Activated CD4-positive, CD25-positive, alpha-beta regulatory T cell treated with anti-CD3 and anti-CD28 coated beads, Interleukin-2, amount 50 U/mL, for 72 hours (primary cell): Measurements from ENCODE around the gene FMNL2.

Experiments
- DNase-seq: peaks from one replicate; pipeline ENCODE4 v3.0.0; 2021

Gene FMNL2

DNA sequence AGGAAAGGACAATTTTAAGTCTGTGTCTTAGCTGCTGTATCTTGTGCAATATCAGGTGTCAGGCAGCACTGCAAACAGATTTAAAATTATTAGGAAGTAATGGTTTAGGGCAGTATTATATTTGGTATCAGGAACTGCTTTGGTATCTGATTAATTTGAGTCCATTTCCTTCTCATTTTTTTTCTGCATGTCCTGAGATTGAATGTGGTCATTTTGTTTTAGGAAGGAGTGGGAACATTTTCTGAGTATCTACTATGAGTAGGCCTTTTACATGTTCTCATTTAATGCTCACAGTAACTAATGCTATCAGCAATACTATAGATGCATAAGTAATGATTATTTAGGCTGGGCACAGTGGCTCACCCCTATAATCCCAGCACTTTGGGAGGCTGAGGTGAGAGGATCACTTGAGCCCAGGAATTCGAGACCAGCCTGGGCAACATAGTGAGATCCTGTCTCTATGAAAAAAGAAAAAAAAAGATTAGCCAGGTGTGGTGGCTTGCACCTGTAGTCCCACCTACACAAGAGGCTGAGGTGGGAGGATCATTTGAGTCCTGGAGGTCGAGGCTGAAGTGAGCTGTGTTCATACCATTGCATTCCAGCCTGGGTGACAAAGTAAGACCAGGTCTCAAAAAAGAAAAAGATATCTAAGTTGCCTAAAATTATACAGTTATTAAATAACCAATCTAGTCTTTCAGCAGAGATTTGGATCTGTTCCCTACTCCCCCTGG is 4.7 kb downstream of the FMNL2 start:
- no peak for DNase-seq

DNA sequence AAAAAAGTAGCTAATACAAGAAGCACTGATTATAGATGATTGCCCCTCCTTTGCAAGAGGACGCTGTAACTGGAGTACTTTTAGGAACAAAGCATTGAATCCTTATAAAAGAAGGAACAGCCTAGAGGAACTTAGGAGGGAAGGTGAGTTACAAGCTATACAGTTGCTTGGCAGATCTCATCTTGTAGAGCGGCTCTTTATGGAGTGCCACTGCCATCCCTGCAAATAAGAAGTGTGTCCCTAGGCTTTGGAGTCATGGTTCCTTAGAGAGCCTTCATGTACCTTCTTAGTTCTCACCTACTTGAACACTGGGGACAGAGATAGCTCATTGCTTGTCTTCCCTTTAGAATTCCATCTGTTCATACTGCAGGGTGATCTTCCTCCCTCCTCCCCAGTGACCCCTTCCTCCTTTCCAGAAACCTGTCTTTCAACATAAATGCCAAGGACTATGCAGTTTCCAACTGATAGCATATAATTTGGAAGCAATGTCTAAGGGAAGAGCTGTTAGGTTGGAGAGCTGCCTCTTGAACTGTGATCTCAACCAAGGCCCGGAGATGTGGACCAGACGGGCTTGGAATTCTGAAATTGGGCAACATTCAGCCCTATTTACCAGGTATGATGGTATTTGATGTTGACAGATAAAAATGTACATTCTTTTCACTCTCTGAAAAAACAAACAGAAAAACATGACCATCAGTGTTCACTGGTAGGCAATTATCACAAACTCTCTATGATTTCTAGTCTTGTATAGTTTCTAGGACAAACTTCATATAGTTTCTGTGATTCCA is 7.5 kb downstream of the FMNL2 start:
- no peak for DNase-seq

DNA sequence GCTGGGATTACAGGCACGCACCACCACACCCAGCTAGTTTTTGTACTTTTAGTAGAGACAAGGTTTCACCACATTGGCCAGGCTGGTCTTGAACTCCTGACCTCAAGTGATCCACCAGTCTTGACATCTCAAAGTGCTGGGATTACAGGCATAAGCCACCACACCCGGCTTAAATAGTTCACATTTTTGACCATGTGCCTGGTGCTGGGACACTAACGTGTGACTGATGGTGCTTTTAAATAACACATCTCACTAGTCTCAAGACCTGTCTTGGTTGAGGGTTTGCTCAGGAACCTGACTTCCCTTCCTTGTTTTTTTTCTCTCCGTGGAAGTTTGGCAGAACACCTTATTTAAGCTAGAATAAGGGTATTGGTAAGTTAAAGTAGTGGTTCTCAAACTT is 8.5 kb downstream of the FMNL2 start:
- DNase-seq = no peak

DNA sequence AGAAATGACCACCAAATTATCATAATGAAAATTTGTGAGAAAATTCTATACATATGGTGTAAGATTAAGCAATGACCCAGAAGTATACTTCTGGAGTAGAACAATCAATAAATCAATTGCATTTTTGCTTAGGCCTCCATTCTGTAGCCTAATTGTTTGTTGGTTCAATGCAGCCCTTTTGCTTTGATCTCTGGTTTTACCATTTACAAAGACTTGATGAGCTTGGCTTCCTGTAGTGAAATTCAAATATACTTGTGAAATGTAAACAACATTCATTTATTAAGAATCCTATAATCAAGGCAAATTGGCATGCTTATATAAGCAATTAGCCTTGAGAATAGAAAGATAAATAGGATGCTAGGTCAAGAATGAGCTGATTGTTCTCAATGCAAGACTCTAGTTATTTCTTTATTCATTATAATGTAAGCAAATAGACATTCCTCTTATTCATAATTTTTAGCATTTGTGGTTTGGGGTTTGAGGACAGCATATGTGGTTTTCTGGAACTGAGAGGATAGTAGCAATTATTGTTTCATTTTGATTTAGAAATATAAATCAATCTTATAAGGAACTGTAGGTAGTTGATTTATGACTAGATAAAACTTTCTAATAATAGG is 9.7 kb downstream of the FMNL2 start:
- DNase-seq = no peak

DNA sequence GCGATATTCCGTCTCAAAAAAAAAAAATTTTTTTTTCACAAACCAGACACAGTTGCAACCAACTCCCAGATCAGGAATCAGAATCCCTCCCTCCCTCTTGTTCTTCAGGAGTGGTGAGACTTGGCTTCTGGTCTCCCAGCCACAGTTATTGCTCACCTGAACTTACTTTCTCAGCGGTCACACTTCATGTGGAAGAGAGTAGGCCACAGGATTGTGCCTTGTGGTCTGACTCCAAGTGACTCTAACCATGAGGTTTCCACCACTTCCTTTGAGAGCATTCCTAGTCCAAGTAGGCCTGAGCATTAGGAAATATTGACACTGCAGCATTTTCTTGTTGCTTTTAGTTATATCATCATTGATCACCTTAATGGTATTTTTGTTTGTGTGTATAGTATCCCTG is 12.1 kb downstream of the FMNL2 start:
- no peak for DNase-seq

DNA sequence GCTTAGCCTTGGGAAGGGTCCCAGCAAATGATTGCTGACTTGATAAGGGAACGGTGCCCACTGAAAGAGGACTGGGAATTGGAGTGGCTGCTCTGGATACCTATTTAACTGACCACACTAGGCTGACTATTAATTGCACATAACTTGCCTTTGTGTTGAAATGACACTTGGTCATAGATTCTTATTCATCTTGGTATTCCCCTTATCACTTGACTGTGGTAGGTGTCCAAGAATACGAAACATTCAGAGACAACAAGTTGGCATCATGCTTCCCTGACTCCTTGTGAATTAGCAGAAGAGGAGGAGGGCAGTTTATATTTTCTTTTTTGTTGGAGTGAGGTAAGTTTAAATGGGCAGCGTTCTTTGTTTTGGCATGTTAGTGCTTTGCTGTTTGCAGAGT is 13.4 kb downstream of the FMNL2 start:
- no peak for DNase-seq

DNA sequence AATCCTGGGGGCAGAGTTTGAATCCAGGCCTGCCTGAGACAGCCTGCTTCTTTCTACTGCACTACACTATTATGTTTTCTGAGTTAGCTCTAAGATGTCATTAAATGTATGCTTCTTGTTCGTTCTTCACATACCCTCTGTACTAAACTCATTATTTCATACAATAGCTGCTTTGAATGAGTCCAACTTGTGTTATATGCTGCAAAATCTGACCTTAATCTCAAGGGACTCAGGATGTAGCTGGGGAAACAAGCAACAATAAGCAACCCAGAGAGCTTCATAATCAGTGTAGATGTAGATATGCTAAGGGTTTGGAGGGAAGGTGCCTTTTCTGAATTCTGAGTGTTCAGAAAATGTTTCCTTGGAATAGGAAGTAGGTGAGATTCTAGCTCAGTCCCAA is 14.4 kb downstream of the FMNL2 start:
- no peak for DNase-seq

DNA sequence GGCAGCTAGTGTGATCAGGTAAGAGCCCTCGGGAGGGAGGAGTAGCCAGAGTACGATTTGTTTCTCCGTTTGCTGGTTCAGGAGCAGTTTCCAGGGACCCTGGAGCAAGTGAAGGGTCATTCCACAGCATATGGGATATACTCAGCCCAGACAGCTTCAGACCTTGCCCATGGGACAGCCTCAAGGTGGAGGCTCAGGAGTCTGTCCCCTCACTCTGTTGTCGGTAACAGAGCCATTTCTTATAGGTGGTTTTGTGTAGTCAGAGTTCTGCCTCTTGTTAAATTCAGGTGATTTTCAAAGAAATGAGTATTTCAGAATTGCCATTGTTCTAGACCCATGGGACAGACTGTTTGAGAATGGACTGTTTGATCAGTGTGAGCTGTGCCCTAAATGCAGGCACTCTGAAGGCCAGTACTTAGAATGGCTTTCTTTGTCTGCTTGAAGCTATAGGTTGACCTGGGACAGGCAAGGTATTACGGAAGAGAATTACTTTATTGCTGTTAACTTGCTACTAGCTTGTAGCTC is 15.2 kb downstream of the FMNL2 start:
- no peak for DNase-seq

DNA sequence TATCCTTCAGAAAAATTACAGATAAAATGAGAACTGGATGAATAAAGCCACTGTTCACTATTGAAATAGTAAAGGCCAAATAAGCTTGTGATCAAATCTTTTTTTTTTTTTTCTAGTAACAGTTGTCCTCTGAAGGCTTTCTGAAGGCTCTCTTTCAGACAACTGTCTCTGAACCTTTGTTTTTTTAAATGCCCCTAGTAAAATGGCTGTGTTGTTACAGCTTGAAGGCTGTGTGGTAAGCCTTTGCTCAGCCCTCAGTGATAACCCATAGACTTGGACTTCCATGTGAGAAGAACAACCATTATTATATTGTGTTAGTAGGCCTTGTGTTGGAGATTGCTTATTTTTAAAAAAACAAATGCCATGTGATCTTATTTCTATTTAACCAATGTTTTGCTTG is 17.6 kb downstream of the FMNL2 start:
- no peak for DNase-seq

DNA sequence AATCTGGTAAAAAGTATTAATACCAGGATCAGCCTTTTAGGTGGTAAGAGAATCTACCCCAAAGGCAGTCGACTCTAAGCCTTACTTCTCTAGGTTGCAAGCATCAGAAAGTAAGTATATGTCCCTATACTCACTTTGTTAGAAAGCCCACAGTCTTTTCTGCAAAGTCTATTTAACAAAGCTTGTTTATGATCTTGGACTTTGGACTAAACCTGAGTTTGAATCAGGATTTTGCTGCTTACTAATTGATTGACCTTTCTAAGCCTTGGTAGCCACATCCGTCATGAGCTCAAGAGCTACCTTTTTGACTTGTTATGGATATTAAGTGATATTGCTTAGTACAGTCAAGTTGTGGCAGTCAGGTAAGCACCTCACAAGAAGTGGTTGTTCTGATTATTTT is 18.4 kb downstream of the FMNL2 start:
- no peak for DNase-seq

DNA sequence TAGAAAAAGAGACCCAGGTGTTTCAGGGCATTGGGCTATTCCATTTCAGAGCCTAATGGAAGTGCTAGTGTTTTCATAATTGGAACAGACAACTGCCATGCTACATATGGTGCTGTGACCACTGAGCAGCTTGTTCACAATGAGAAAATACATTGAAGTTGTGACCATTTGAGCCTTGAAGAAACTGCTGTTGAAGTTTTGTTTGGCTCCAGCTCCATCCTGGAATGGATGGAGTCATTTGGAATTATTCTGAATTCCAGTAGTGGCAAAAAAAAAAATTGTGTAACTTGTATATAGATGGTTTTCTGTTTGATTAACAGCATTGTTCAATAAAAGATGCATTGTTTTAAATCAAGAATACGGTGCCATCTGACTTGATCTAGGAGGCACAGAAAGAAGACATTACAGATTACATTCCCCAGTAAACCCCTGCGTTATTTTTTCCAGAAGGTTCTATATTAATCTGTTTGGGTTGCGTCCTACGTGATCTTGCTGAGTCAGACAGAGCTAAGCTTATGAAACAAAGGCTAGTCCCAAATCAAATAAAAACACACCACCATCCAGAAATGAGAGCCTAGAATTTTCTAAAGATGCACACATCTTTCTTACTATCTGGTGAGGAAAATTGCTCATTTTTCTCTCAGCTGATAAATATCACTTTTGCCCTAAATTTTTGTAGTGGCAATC is 19.2 kb downstream of the FMNL2 start:
- DNase-seq = no peak

DNA sequence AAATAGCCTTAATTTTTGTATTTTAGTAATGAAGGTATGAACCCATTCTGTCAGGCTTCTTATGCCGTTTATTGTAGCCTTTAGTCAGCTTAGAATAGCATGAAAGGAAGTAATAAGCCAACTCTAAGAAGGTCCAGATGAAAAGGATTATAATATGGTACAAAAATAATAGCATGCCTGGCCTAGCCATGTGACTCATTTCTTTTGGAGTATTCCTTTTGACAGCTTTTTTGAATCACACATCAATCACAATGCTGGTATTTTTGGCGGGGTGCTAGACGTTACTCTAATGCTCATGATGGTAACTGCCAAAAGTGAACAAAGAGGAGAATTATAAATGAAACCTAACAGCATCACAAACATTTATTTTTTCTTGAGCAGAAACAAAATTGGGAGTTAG is 19.9 kb downstream of the FMNL2 start:
- no peak for DNase-seq

DNA sequence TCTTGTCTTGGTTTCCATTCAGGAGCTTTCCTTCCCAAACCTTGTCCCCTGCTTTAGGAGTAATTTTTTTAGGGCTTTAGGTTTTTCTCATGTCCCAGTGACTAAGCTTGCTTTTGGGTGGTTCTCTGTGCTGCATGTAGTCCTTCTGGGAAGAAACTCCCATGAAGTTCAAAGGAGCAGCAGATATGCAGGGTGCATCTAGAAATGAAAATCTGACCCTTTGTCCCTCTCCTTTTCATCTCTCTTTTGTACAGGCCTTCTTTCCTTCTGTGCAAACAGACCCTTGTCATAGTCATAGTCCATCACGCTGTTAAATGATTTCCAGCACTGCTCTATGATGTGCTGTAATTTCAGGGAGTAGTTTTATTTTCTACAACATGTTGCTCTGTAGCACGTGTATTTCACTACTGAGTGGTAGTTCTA is 20.4 kb downstream of the FMNL2 start:
- DNase-seq = no peak

DNA sequence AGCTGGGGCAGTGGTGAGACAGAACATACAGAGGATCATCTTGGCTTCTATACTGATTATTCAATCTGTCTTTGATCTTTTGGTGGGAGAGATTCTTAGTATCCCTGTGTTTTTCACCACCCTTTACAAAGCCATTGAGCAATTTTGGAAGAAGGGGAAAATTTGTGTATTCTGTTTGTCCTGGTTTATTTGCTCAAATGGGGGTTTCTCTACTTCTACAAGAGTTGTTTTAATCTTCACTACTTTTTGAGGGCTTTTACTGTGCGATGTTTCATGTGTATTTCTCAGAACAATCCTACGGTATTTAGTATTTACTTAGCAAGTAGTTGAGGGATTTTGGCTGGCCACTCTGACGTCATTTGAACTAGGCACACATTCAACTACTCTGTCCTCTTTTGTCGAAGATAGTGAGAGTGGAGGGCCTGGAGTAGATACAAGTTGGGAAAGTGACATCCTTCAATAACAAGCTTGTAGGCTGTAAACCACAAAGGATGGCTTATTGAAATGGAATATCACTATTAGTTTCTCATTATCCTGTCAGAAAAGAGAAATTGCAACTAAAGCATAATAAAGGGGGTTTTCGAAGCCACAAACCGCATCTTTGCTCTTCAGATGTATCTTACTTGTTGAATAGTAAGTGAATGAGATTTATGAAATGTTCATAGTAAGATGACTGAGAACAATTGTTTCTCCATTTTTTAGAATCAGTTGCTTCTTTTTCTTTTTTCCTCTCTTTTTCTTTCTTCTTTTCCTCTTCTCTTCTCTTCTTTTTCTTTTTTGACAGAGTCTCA is 24.8 kb downstream of the FMNL2 start:
- no peak for DNase-seq

DNA sequence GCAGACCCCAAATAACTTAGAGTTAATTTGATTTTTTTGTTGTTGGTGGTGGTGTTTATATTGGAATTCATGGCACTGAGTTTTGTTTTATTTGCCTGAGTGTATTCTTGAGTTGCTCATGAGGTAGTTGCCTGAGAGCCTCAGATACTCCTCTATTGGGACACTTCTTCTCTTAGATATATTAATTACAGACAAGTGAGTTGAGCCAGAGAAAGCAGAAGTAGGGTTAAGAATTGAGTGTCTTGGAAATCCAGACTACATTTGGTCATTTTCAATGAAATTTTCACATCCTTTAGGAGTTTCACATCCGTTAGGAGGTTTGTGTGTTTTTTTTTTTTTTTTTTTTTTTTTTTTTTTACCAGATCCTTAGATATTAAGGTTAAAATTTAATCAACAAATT is 29.0 kb downstream of the FMNL2 start:
- no peak for DNase-seq

DNA sequence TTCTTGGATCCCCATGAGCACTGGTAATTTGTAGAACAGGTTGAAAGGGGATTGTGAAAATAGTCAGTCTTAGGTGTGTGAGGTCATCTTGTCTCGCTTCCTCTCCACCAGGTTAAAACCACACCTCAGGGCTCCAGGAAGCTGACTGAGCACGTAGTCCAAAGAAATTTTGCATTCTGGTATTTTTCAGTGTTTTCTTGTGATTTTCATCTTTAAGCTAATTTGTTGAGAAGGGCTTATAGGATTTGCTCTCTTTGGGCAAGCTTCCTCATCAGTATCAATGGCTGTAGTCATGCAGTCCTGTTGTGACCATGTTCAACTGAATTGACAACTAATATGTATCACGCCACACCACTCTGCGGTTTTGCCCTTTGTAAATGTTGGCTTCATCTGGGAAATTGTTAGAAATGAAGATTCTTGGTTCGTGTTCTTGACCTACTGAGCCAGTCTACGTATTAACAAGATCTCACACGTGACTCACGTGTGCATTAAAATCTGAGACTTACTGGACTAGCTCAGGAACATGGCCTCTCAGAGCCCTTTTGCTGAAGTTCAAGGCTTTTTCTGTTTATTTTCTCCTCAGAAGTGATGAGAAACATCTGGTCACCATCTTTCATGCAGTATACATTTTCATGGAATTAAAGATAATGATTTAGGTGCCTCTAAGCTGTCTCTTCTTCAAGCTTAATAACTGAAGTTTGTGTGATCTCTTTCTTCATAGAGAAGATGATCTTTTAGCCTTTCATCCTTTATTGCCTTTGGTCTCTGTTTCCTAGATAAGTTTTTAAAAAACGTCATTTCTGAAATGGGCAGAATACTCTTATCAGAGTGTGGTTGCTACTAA is 32.8 kb downstream of the FMNL2 start:
- DNase-seq = no peak

DNA sequence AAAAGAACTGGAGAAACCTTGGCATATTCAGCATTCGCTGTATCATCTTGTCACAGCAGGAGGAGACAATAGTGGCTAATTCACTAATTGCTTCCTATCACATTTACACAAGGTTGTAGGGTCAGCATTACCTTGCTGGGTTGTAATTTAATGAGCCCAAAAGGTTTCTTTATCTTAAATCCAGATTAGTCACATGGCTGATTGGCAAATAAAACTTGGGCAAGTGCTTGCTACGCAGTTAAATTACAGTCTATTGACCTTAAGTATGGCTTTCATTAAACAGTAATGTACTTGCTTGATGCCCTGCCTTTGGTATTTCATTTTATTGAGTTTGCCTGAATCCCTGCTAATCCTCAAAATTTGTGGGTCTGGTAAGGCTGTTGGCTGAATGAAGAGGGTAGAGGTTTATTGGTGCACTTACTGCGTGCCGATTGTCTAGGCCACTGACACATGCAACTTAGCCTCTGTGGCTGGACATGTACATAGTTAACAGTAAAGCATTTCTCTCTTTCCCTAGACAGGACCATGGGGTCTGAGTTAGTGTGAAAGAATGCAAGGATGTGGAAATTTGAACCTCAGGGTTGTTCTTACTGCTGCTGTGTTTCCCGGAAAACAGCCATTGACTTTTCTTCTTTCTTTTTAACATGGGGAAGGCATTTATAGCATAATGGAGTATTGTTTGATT is 34.3 kb downstream of the FMNL2 start:
- no peak for DNase-seq

DNA sequence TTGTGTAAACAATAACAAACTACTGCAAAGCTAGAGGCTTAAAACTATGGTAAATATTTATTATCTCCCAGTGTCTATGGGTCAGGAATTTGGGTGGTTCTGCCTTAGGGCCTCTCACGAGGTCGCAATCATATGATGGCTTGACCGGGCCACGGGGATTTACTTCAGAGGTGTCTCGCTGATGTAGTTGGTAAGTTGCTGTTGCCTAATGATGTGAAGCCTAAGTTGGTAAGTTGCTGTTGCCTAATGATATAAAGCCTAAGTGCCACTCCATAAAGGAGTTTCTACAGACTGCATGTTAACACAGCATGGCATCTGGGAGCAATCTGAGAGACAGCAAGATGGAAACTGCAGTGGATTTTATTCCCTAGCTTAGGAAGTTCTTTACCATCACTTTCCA is 35.8 kb downstream of the FMNL2 start:
- DNase-seq = no peak

DNA sequence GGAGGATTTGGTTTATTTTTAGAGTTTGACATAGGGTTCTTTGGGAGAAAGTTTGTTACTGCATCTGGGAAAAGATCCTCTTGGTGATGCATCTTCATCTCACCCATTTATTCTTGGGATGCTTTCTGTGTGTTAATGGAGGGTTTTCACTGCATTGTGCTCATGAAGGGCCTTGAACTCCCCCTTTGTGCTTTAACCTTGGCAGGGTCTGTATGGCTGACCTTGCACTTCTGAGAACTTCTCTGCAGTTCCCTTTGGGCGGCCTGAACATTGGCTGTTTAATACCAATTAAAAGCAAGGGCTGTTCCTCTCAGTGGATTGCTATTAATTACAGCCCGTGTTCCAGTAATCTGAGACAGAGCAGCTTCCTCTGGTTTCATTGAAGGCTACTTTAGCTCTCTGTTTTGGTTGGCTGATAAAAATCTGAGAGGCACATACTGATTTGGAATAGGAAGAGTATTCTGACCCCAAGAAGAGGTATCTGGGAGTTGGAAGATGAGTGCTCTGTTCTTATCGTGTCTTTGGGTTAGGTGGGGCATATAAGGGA is 37.5 kb downstream of the FMNL2 start:
- DNase-seq = no peak

DNA sequence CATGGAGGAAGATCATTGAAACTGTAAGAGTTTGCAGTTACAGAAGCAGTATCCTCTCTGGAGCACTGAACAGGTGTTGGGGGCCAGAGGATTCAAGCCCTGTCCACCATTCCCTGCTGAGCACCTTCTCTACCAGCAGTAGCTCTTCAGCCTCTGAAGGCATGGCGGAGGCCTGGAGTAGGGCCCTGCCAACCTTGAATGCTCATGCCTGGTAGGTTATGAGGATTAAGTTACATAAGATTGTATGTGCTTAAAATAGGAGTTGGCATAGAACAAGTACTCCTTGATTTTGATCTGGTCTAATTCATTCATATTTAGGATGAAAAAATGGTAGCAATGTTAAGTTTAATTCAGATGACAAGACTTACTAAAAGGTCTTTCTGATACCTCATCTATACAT is 40.2 kb downstream of the FMNL2 start:
- no peak for DNase-seq

DNA sequence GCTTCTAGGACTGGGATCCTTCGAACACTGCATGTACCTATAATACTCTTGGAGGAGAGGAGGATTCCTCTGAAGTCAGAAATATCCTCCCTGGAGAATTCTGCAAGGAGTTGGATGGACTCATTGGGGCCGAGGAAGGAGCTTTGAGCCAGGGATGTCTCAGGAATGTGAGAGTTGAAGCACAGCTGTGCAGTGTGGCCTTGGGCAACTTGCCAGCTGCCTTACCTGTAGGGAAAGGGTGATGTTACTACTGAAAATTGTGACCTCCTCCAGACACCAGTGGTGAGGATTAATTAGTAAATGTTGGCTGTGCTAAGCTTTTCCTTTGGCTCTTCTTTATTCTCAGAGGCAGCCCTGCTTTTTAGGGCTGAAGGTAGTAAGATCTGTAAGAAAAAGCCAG is 41.4 kb downstream of the FMNL2 start:
- no peak for DNase-seq
